ENCODE results near the gene PHGDH.

GRCh38 chr1:119752592-119752991, 40.9 kb downstream of the PHGDH start:
- TF ChIP-seq CTCF (conservative IDR thresholded peaks at IDR 0.05) (no peak), ZFX (IDR thresholded peaks at IDR 0.05) (no peak)

All from C4-2B (cell line).